ENCODE measurements around the gene RCC2.

DNA sequence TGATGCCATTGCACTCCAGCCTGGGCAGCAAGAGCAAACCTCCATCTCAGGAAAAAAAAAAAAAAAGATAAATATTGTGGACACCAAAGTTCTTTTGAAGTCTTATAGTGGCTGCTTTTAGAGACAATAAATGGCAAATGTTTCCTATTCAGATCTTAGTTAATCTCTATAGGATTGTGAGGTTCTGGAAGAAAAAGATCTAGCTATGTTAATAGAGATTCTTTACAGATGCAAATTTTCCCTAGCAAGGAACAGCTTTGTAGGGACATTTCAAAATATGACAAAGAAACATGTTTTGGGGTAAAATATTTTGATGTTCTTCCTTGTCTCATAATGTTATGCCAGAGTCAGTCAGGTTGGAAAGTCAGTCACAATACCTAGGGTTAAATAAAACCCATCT lies 24.5 kb upstream of the RCC2 start:
- TF ChIP-seq MYC (IDR thresholded peaks at IDR 0.05; ENCODE audit: low read depth, low read length), result no peak
- TF ChIP-seq CTCF (IDR thresholded peaks at IDR 0.05; ENCODE audit: low read depth, low read length), result no peak
- TF ChIP-seq MAX (IDR thresholded peaks at IDR 0.05; ENCODE audit: low read depth, low read length), result no peak
- no peak for TF ChIP-seq POLR2A (IDR thresholded peaks at IDR 0.05; ENCODE audit: extremely low read depth, insufficient read length)

All from NB4 (cell line).